Natural killer cell (primary cell): ENCODE results near the gene NLRP1. TPM values are rescaled to one million over a fixed set of nuclear protein-coding genes. Genes with fewer than 3 reads are reported as not detected.
A peak's percentile ranks its signal among the peaks of the same experiment; 100 is the strongest.

ENCODE experiments used
- ATAC-seq, 3 donors: fragments of 150-1000 bp in 2 of 3; fragments of 200-7000 bp in 1 of 3; cut with Tn5 transposase; 1 replicate in 1 of 3; 2 replicates in 2 of 3; pipeline ENCODE4 v1.10.0; 2021; ENCODE audit warnings: mild to moderate bottlenecking in 2 of 3, moderate library complexity in 2 of 3
- DNase-seq, 2 donors: peaks; one replicate each; pipeline versions ENCODE4 v3.0.0 to v3.0.0-alpha.2; 2013 to 2021; ENCODE audit warnings: mixed read lengths in 1 of 2
- H3K27ac ChIP-seq: one replicate; pipeline ENCODE4 v1.5.1; 2013; ENCODE audit warnings: mild to moderate bottlenecking, low read length
- H3K27me3 ChIP-seq: one replicate; pipeline ENCODE4 v1.6.1; 2013; ENCODE audit warnings: low read length; ENCODE audit not compliant: control insufficient read depth, insufficient read depth
- H3K36me3 ChIP-seq: one replicate; pipeline ENCODE4 v1.6.1; 2013; ENCODE audit warnings: low read length; ENCODE audit not compliant: control insufficient read depth, insufficient read depth
- H3K4me1 ChIP-seq: one replicate; pipeline ENCODE4 v1.6.1; 2013; ENCODE audit warnings: low read length; ENCODE audit not compliant: control insufficient read depth, insufficient read depth
- H3K4me3 ChIP-seq: one replicate; pipeline ENCODE4 v1.5.1; 2013; ENCODE audit warnings: low read length
- H3K9me3 ChIP-seq: one replicate; pipeline ENCODE4 v1.6.1; 2013; ENCODE audit warnings: low read length; ENCODE audit not compliant: control insufficient read depth, insufficient read depth
- H3K27ac Mint-ChIP-seq, 2 donors: one replicate each; pipeline ENCODE4 v1.8.0; 2022; ENCODE audit warnings: mild to moderate bottlenecking in 2 of 2, mixed read lengths in 2 of 2, moderate library complexity in 1 of 2
- H3K27me3 Mint-ChIP-seq, 2 donors: one replicate each; pipeline ENCODE4 v1.8.0; 2022; ENCODE audit warnings: low read depth in 2 of 2, mixed read lengths in 2 of 2
- H3K36me3 Mint-ChIP-seq: one replicate; pipeline ENCODE4 v1.8.0; 2022; ENCODE audit warnings: mixed read lengths
- H3K4me1 Mint-ChIP-seq, 2 donors: one replicate each; pipeline ENCODE4 v1.8.0; 2022; ENCODE audit warnings: mixed read lengths in 2 of 2
- H3K4me3 Mint-ChIP-seq: one replicate; pipeline ENCODE4 v1.8.0; 2022; ENCODE audit warnings: mild to moderate bottlenecking, moderate library complexity, mixed read lengths
- H3K9me3 Mint-ChIP-seq, 2 donors: one replicate each; pipeline ENCODE4 v1.8.0; 2022; ENCODE audit warnings: mixed read lengths in 2 of 2
- CTCF ChIP-seq: fragments of 200-600 bp; IDR thresholded peaks from one replicate; pipeline ENCODE4 v1.8.0; 2022; ENCODE audit warnings: antibody characterized with exemption
- WGBS: methylation state at CpG from one replicate; pipeline ENCODE4 v1.1.7; 2013; ENCODE audit warnings: missing lambda C conversion rate; ENCODE audit not compliant: insufficient coverage; 5-methylcytosine and 5-hydroxymethylcytosine counted together
- intact Hi-C: fragments of 100-400 bp; cut with micrococcal nuclease; formaldehyde crosslinking; loops from one replicate; pipeline ENCODE4 v1.14.2; 2022
- total RNA-seq, 4 donors: library from RNA; stranded (reverse); fragments of 120-200 nt in 1 of 4; gene quantifications; one replicate each; pipeline versions ENCODE4 v1.2.3 to v1.2.4, GENCODE V29; 2013 to 2022

NLRP1 gene
- total RNA-seq, 3 donors from 2014 or later (not counting 1 experiment from before 2014, with no cell fraction given) = 206 to 237 (median 209) TPM

GRCh38 chr17:5468075-5468473 is 116.2 kb downstream of the NLRP1 start:
- Mint-ChIP-seq H3K4me3 (peak overlapping the region; percentile 51), H3K4me1 (peaks cover 30 to 38% of the 10 kb centered on the region in 2 donors), H3K36me3 (no peaks in the 10 kb centered on the region), H3K27me3 (no peaks in the 10 kb centered on the region), H3K9me3 (no peaks in the 10 kb centered on the region), H3K27ac (peak overlapping the region; percentile 7 to 29)
- ATAC-seq = peak; percentile 15 to 38 (median 19)
- intact Hi-C loops = loop anchor here (2.0 kb wide), 1 partner anchor 19 kb away; the partner anchor contains the start of genes DERL2 and MIS12
- no peaks in the 10 kb centered on the region for H3K27me3 ChIP-seq
- H3K4me1 ChIP-seq = peaks cover 22% of the 10 kb centered on the region
- peak in 1 of 2 donors; percentile 43 for DNase-seq
- H3K9me3 ChIP-seq = no peaks in the 10 kb centered on the region
- WGBS = under 1% methylated on average over 17 of the region's 17 CpGs
- peak overlapping the region; percentile 82 for H3K4me3 ChIP-seq
- H3K36me3 ChIP-seq = peaks cover 4% of the 10 kb centered on the region
- no peak overlapping the region for H3K27ac ChIP-seq
- no peak for TF ChIP-seq CTCF

DNA sequence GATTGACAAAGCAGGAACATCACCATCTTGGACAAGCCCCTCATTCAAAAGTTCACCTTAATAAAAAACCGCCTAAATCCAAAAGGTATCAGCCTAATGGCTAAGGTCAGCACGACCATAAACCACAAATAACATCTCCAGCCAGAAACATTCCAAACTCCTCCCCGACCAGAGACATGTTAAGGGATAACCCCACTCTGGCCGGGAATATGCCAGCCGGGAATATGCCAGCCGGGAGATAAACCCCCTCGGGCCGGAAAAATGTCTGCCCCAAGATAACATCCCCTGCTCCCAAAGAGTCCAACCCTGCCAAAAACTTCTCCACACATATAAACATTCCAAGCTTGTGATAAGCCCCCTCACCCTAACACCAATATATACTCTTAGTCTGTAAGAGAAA is 116.9 kb downstream of the NLRP1 start:
- Histone ChIP-seq H3K27ac (no peak overlapping the region), H3K27me3 (no peaks in the 10 kb centered on the region), H3K4me3 (no peak overlapping the region), H3K4me1 (peaks cover 22% of the 10 kb centered on the region), H3K9me3 (no peaks in the 10 kb centered on the region), H3K36me3 (no peaks in the 10 kb centered on the region)
- Mint-ChIP-seq H3K36me3 (no peaks in the 10 kb centered on the region), H3K4me1 (peaks cover 30 to 38% of the 10 kb centered on the region in 2 donors), H3K27ac (peak overlapping the region in 1 of 2 donors; percentile 29), H3K27me3 (no peaks in the 10 kb centered on the region), H3K4me3 (peak overlapping the region; percentile 51), H3K9me3 (no peaks in the 10 kb centered on the region)
- intact Hi-C loops = no loop called here
- 17% methylated on average over 8 of the region's 8 CpGs for WGBS
- no peak for ATAC-seq
- no peak for TF ChIP-seq CTCF
- DNase-seq = no peak

DNA sequence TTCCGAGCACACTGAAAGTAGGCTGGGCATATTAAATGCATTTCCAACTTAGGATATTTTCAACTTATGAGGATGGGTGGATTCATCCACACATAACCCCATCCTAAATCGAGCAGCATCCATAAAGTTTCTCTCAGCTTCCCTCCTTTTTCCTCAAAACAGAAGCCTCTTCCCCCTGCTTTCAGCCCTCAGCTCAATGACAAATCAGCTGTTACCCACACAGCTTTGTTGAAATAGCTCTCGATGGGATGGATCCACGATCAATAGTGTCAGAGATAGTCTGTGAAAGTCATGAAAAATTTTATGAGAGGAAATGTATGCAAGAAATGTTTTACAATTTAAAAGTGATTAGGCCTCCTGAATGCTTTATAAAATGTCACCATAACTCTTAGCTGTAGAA is 118.0 kb downstream of the NLRP1 start:
- Histone ChIP-seq H3K27me3 (no peaks in the 10 kb centered on the region), H3K4me1 (peaks cover 22% of the 10 kb centered on the region), H3K9me3 (no peaks in the 10 kb centered on the region), H3K27ac (no peak overlapping the region), H3K4me3 (no peak overlapping the region), H3K36me3 (no peaks in the 10 kb centered on the region)
- intact Hi-C loops = no loop called here
- H3K9me3 Mint-ChIP-seq = no peaks in the 10 kb centered on the region
- H3K4me3 Mint-ChIP-seq = no peak overlapping the region
- ATAC-seq (no peak), DNase-seq (no peak)
- no peaks in the 10 kb centered on the region for H3K27me3 Mint-ChIP-seq
- 93% methylated on average over 3 of the region's 4 CpGs for WGBS
- H3K36me3 Mint-ChIP-seq = no peaks in the 10 kb centered on the region
- peak overlapping the region in 1 of 2 donors; percentile 33 for H3K27ac Mint-ChIP-seq
- peaks cover 30 to 38% of the 10 kb centered on the region in 2 donors for H3K4me1 Mint-ChIP-seq
- no peak for TF ChIP-seq CTCF
